ENCODE measurements around the gene LHX5. TPM values are rescaled to one million over a fixed set of nuclear protein-coding genes. Genes with fewer than 3 reads are reported as not detected.

Gene LHX5
- total and polyA plus RNA-seq, 2 experiments from 2014 or later = not detected

DNA sequence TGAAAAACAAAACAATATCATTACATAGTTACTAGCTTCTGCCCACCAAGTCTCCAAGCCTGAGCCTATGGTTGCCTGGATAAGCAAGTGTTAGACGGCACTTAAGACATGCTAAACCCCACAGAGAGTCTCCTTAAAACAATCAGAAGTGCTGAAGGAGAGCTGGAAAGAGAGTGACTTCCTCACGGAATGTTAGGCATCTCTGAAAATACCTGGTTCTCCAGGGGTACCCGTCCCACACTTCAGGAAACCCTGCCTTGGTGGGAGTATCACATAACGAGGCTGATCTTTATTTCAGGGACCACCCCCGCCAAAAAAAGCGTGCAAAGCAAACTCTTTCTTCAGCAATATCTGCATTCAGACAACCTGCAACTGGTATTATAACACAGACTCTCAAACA, 18.3 kb downstream of the LHX5 start:
- H3K4me1 ChIP-seq (ENCODE audit: low read depth) = no peaks in the 10 kb centered on the region
- peaks cover 55% of the 10 kb centered on the region for H3K27me3 ChIP-seq
- no peaks in the 10 kb centered on the region for H3K9me3 ChIP-seq (ENCODE audit: low read depth)
- no peak overlapping the region for H3K27ac ChIP-seq
- TF ChIP-seq, protein P1, sequence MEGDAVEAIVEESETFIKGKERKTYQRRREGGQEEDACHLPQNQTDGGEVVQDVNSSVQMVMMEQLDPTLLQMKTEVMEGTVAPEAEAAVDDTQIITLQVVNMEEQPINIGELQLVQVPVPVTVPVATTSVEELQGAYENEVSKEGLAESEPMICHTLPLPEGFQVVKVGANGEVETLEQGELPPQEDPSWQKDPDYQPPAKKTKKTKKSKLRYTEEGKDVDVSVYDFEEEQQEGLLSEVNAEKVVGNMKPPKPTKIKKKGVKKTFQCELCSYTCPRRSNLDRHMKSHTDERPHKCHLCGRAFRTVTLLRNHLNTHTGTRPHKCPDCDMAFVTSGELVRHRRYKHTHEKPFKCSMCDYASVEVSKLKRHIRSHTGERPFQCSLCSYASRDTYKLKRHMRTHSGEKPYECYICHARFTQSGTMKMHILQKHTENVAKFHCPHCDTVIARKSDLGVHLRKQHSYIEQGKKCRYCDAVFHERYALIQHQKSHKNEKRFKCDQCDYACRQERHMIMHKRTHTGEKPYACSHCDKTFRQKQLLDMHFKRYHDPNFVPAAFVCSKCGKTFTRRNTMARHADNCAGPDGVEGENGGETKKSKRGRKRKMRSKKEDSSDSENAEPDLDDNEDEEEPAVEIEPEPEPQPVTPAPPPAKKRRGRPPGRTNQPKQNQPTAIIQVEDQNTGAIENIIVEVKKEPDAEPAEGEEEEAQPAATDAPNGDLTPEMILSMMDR (IDR thresholded peaks at IDR 0.05; ENCODE audit: low read depth, low read length) = no peak
- H3K4me3 ChIP-seq = no peak overlapping the region
- H3K36me3 ChIP-seq = no peaks in the 10 kb centered on the region
- DNase-seq (ENCODE audit: low read depth in 1 of 2, low spot score in 1 of 2) = no peak

DNA sequence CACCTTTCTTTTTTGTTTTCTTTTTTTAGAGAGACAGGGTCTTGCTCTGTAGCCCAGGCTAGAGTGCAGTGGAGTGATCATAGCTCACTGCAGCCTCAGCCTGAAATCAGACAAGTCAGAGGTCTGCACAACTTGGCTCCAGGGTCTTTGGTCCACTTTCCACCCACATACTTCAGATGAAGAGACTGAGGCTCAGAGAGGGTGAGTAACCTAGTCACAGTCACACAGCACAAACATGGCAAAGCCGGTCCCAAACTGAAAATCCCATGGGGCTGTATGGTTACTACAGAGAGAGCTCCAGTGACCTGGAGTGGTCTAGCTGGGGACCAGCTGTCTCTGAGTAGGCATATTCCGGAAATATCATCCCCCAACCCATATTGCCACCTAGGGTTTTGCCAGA, 19.2 kb downstream of the LHX5 start:
- Histone ChIP-seq H3K4me3 (no peak overlapping the region), H3K9me3 (ENCODE audit: low read depth) (no peaks in the 10 kb centered on the region), H3K4me1 (ENCODE audit: low read depth) (no peaks in the 10 kb centered on the region), H3K27ac (no peak overlapping the region), H3K36me3 (no peaks in the 10 kb centered on the region), H3K27me3 (peaks cover 55% of the 10 kb centered on the region)
- no peak for DNase-seq (ENCODE audit: low read depth in 1 of 2, low spot score in 1 of 2)
- TF ChIP-seq, protein P1 (IDR thresholded peaks at IDR 0.05; ENCODE audit: low read depth, low read length) = no peak

DNA sequence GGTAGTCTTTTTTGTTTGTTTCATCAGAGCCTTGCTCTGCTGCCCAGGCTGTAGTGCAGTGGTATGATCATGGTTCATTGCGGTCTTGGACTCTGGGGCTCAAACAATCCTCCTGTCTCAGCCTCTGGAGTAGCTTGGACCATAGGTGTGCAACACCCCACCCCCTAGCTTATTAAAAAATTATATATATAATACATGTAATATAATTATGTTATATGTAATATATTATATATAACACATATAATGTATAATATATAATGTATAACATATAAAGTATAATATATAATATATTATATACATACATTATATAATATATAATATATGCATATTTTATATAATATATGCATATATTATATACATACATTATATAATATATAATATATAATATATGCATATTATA, 21.8 kb downstream of the LHX5 start:
- TF ChIP-seq, protein P1 (IDR thresholded peaks at IDR 0.05; ENCODE audit: low read depth, low read length) = no peak
- peaks cover 58% of the 10 kb centered on the region for H3K27me3 ChIP-seq
- H3K27ac ChIP-seq = no peak overlapping the region
- H3K4me3 ChIP-seq = no peak overlapping the region
- DNase-seq (ENCODE audit: low read depth in 1 of 2, low spot score in 1 of 2) = no peak
- no peaks in the 10 kb centered on the region for H3K9me3 ChIP-seq (ENCODE audit: low read depth)
- no peaks in the 10 kb centered on the region for H3K36me3 ChIP-seq
- H3K4me1 ChIP-seq (ENCODE audit: low read depth) = no peaks in the 10 kb centered on the region

DNA sequence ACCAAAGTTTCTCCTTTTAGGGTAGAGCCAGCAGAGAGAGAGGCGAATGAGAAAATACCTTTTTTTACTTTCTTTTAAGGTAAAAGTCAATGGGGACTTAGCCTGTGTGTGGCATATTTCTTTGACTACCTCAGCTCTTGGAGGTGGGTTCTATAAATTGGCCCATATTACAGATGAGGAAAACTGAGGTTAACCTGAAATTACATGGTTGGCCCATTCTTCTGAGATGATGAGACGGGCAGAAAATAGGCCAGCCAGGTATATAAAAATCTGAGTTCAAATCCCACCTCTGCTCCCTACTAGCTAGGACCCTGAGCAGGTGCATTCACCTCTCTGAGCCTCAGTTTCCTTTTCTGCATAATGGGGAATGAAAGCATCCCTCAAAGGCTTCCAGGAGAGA, 22.4 kb downstream of the LHX5 start:
- H3K9me3 ChIP-seq (ENCODE audit: low read depth) = no peaks in the 10 kb centered on the region
- H3K4me3 ChIP-seq = no peak overlapping the region
- H3K27ac ChIP-seq = no peak overlapping the region
- TF ChIP-seq, protein P1 (IDR thresholded peaks at IDR 0.05; ENCODE audit: low read depth, low read length) = no peak
- DNase-seq (ENCODE audit: low read depth in 1 of 2, low spot score in 1 of 2) = no peak
- no peaks in the 10 kb centered on the region for H3K4me1 ChIP-seq (ENCODE audit: low read depth)
- H3K36me3 ChIP-seq = no peaks in the 10 kb centered on the region
- H3K27me3 ChIP-seq = peaks cover 64% of the 10 kb centered on the region

DNA sequence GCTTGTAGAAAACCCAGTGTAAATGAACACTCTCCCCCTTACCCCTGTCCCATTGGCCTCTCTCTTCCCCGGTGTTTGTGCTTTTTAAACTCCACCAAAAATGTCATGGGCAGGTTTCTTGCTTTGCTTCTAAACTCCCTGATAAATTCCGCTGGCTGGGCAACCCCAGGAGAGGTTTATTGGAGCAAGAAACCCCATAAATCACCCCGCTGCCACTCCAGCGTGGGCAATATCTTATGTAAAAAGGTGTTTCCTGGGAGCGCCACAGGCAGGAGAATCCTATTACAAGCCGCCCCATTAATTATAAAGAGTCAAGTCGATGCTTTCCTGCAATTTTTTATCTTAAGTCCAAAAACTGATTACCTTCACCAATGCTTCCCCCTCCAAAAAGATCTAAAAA, 22.8 kb downstream of the LHX5 start:
- TF ChIP-seq, protein P1 (IDR thresholded peaks at IDR 0.05; ENCODE audit: low read depth, low read length) = no peak
- Histone ChIP-seq H3K4me3 (no peak overlapping the region), H3K4me1 (ENCODE audit: low read depth) (no peaks in the 10 kb centered on the region), H3K27ac (no peak overlapping the region), H3K9me3 (ENCODE audit: low read depth) (no peaks in the 10 kb centered on the region), H3K36me3 (no peaks in the 10 kb centered on the region), H3K27me3 (peaks cover 68% of the 10 kb centered on the region)
- no peak for DNase-seq (ENCODE audit: low read depth in 1 of 2, low spot score in 1 of 2)
